ENCODE measurements around the gene CARD9. TPM values are rescaled to one million over a fixed set of nuclear protein-coding genes. Genes with fewer than 3 reads are reported as not detected.

The CARD9 gene
- total RNA-seq, 1 experiment from 2014 or later: 1.2 TPM

GRCh38 chr9:136333045-136333444 lies 40.4 kb downstream of the CARD9 start:
- DNase-seq: no peak

DNA sequence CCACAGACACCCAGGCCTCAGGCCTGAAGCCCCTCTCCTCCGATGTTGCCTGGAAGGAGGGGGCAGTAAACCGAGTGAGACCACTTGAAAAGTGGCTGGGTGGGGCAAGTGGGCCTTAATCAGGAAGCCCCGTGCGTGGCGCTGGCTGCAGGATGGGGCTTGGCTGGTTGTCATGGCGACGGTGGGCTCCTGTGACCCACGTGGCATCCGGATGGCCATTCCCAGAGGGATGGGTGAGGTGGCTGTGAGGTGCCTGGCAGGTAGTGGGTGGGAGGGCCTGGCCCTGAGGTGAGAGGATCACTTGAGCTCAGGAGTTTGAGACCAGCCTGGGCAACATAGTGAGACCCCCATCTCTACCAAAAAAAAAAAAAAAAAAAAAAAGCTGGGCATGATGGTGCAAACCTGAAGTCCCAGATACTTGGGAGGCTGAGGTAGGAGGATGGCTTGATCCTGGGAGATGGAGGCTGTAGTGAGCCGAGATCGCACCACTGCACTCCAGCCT lies 40.9 kb downstream of the CARD9 start:
- no peaks in the 10 kb centered on the region for H3K9me3 Mint-ChIP-seq (ENCODE audit: low read depth, unreplicated experiment)
- H3K4me1 Mint-ChIP-seq (ENCODE audit: low read depth, unreplicated experiment): no peaks in the 10 kb centered on the region
- no peaks in the 10 kb centered on the region for H3K36me3 Mint-ChIP-seq (ENCODE audit: insufficient read depth, unreplicated experiment)
- H3K27me3 Mint-ChIP-seq (ENCODE audit: unreplicated experiment): no peaks in the 10 kb centered on the region
- no peak overlapping the region for H3K27ac Mint-ChIP-seq (ENCODE audit: unreplicated experiment)
- no TSS peak for BruUV-seq (replicated peaks)
- CTCF ChIA-PET: interaction anchor here (0.7 kb wide), 1 partner anchor 69 kb away, joined by 4 read pairs; no protein-coding TSS in a partner anchor
- intact Hi-C loops (cut with micrococcal nuclease; ENCODE audit: unreplicated experiment): no loop called here
- no peak overlapping the region for H3K4me3 Mint-ChIP-seq (ENCODE audit: low read depth, unreplicated experiment)
- no peak for TF ChIP-seq CTCF (IDR thresholded peaks at IDR 0.05; ENCODE audit: unreplicated experiment)
- DNase-seq: no peak

More at GRCh38 chr9:136333045-136333444, 40.4 kb downstream of the CARD9 start:
- no peak for TF ChIP-seq CTCF (IDR thresholded peaks at IDR 0.05; ENCODE audit: unreplicated experiment)
- CTCF ChIA-PET: no interaction called here
- no TSS peak for BruUV-seq (replicated peaks)
- H3K27me3 Mint-ChIP-seq (ENCODE audit: unreplicated experiment): no peaks in the 10 kb centered on the region
- H3K9me3 Mint-ChIP-seq (ENCODE audit: low read depth, unreplicated experiment): no peaks in the 10 kb centered on the region
- intact Hi-C loops (cut with micrococcal nuclease; ENCODE audit: unreplicated experiment): no loop called here
- H3K36me3 Mint-ChIP-seq (ENCODE audit: insufficient read depth, unreplicated experiment): no peaks in the 10 kb centered on the region
- H3K4me1 Mint-ChIP-seq (ENCODE audit: low read depth, unreplicated experiment): no peaks in the 10 kb centered on the region
- no peak overlapping the region for H3K4me3 Mint-ChIP-seq (ENCODE audit: low read depth, unreplicated experiment)
- H3K27ac Mint-ChIP-seq (ENCODE audit: unreplicated experiment): no peak overlapping the region

DNA sequence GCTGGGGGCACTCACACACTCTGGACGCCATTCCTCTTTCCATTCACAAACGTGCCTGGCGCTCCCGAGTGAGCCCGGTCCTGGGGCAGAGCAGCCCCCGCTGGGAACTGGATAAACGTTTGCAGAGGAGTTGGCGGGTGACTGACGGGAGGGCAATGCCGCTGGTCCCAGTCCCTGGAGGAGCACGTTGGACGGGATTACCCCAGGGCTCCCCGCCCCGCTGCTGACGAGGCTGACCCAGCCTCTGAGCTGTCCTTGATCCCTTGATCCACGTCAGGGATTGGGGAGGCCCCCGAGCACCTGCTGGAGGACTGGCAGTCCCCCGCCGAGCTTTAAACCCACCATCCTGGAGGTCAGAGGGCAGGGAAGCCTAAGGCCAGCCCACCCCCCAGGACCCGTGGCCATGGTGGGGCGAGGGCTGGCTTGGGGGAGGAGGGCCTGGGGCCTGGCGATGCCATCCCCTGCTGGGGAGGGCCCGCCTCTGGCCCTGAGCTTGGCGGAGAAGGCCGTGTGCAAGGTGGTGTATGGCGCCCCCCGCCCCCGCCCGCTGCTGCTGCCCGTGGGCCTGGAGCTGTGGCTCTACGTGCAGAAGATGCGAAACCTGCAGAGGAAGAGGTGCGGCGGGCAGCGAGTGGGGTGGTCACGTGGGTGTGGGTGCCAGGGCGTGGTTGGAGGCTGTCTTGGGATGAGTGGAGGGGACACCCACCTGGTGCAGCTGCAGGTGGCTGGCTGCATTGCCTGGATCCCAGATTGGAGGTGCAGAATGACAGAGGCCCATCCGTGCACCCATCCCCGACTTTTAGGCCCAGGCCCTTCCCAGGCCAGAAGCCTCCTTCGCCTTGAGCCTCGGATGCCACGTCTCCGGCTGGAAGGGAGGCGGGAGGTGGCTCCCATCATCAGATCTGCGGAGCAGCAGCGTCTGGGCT lies 41.6 kb downstream of the CARD9 start:
- intact Hi-C loops (cut with micrococcal nuclease; ENCODE audit: unreplicated experiment): no loop called here
- Mint-ChIP-seq H3K9me3 (ENCODE audit: low read depth, unreplicated experiment) (no peaks in the 10 kb centered on the region), H3K36me3 (ENCODE audit: insufficient read depth, unreplicated experiment) (no peaks in the 10 kb centered on the region), H3K27me3 (ENCODE audit: unreplicated experiment) (no peaks in the 10 kb centered on the region), H3K4me3 (ENCODE audit: low read depth, unreplicated experiment) (no peak overlapping the region), H3K27ac (ENCODE audit: unreplicated experiment) (no peak overlapping the region), H3K4me1 (ENCODE audit: low read depth, unreplicated experiment) (no peaks in the 10 kb centered on the region)
- no peak for DNase-seq
- TF ChIP-seq CTCF (IDR thresholded peaks at IDR 0.05; ENCODE audit: unreplicated experiment): no peak
- CTCF ChIA-PET: interaction anchor here (0.7 kb wide), 1 partner anchor 70 kb away, joined by 4 read pairs; no protein-coding TSS in a partner anchor
- BruUV-seq (replicated peaks): no TSS peak

DNA sequence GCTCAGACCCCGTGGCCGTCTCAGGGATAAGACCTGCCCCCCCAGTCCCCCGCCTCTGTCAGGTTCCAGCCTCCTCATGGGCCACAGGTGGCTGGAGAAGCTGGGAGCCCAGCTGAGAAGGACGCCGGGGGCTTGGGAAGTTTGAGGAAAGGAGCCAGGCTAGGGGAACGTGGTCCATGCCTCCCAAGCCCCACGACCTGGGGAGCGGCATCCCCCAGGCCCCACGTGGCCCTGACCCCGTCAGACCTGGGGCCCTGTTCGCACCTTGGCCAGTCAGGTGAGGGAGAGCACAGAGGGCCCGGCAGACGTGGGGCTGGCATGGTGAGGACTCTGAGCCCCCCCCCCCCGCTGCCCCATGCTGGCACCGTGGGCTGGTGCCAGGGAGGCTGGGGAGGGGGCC lies 42.4 kb downstream of the CARD9 start:
- Mint-ChIP-seq H3K4me1 (ENCODE audit: low read depth, unreplicated experiment) (no peaks in the 10 kb centered on the region), H3K4me3 (ENCODE audit: low read depth, unreplicated experiment) (no peak overlapping the region), H3K36me3 (ENCODE audit: insufficient read depth, unreplicated experiment) (no peaks in the 10 kb centered on the region), H3K27ac (ENCODE audit: unreplicated experiment) (no peak overlapping the region), H3K27me3 (ENCODE audit: unreplicated experiment) (no peaks in the 10 kb centered on the region), H3K9me3 (ENCODE audit: low read depth, unreplicated experiment) (no peaks in the 10 kb centered on the region)
- no peak for DNase-seq
- TF ChIP-seq CTCF (IDR thresholded peaks at IDR 0.05; ENCODE audit: unreplicated experiment): no peak
- CTCF ChIA-PET: no interaction called here
- no TSS peak for BruUV-seq (replicated peaks)
- intact Hi-C loops (cut with micrococcal nuclease; ENCODE audit: unreplicated experiment): no loop called here
